Neural progenitor cell (in vitro differentiated cells): Measurements from ENCODE around the gene AQP1. TPM values are rescaled to one million over a fixed set of nuclear protein-coding genes. Genes with fewer than 3 reads are reported as not detected.

Experiments used
- DNase-seq: peaks from one replicate; pipeline ENCODE4 v3.0.0-alpha.2; 2016; ENCODE audit warnings: low spot score
- H2AFZ ChIP-seq: fragments of 200-600 bp; sonication (generic); replicated peaks from 2 replicates; pipeline ENCODE4 v1.6.1; 2016; ENCODE audit warnings: antibody characterized with exemption
- H3F3A ChIP-seq: fragments of 200-600 bp; sonication (generic); 2 replicates; pipeline ENCODE4 v1.6.1; 2016; ENCODE audit warnings: antibody characterized with exemption, low read depth
- H3K27ac ChIP-seq: fragments of 200-600 bp; sonication (generic); 2 replicates; pipeline ENCODE4 v1.5.1; 2016; ENCODE audit warnings: mild to moderate bottlenecking
- H3K27me3 ChIP-seq: fragments of 200-600 bp; sonication (generic); 2 replicates; pipeline ENCODE4 v1.6.1; 2016; ENCODE audit warnings: mild to moderate bottlenecking, moderate library complexity
- H3K36me3 ChIP-seq: fragments of 200-600 bp; sonication (generic); 2 replicates; pipeline ENCODE4 v1.5.1; 2016
- H3K4me1 ChIP-seq: fragments of 200-600 bp; sonication (generic); 2 replicates; pipeline ENCODE4 v1.6.1; 2016; ENCODE audit warnings: mixed run types
- H3K4me2 ChIP-seq: fragments of 200-600 bp; sonication (generic); 2 replicates; pipeline ENCODE4 v1.6.1; 2016
- H3K4me3 ChIP-seq: fragments of 200-600 bp; sonication (generic); 2 replicates; pipeline ENCODE4 v1.5.1; 2016
- H3K79me2 ChIP-seq: fragments of 200-600 bp; sonication (generic); 2 replicates; pipeline ENCODE4 v1.6.1; 2016; ENCODE audit warnings: low read depth
- H3K9ac ChIP-seq: fragments of 200-600 bp; sonication (generic); 2 replicates; pipeline ENCODE4 v1.6.1; 2016
- H3K9me3 ChIP-seq: fragments of 200-600 bp; sonication (generic); 2 replicates; pipeline ENCODE4 v1.5.1; 2016; ENCODE audit warnings: low read depth
- H4K20me1 ChIP-seq: fragments of 200-600 bp; sonication (generic); 2 replicates; pipeline ENCODE4 v1.6.1; 2016; ENCODE audit warnings: low read depth
- H3K27ac Mint-ChIP-seq: 3 replicates; pipeline ENCODE4 v1.8.0; 2021; ENCODE audit warnings: mixed read lengths
- H3K27me3 Mint-ChIP-seq: 2 replicates; pipeline ENCODE4 v1.8.0; 2022; ENCODE audit warnings: low read depth, mild to moderate bottlenecking, inconsistent platforms, moderate library complexity, mixed read lengths; ENCODE audit not compliant: insufficient read depth
- H3K36me3 Mint-ChIP-seq: 3 replicates; pipeline ENCODE4 v1.8.0; 2021; ENCODE audit warnings: mixed read lengths
- H3K4me1 Mint-ChIP-seq: 3 replicates; pipeline ENCODE4 v1.8.0; 2021; ENCODE audit warnings: mixed read lengths
- H3K4me3 Mint-ChIP-seq: 3 replicates; pipeline ENCODE4 v1.8.0; 2021; ENCODE audit warnings: mild to moderate bottlenecking, moderate library complexity, mixed read lengths
- H3K9me3 Mint-ChIP-seq: 3 replicates; pipeline ENCODE4 v1.8.0; 2020; ENCODE audit warnings: mixed read lengths
- EZH2 ChIP-seq: fragments of 200-600 bp; sonication (generic); IDR thresholded peaks from 2 replicates; pipeline ENCODE4 v1.6.1; 2017; ENCODE audit warnings: antibody characterized with exemption, mild to moderate bottlenecking, moderate library complexity
- EZH2phosphoT487 ChIP-seq: fragments of 200-600 bp; sonication (generic); IDR thresholded peaks from 2 replicates; pipeline ENCODE4 v1.6.1; 2017; ENCODE audit warnings: antibody characterized with exemption
- total RNA-seq: library from RNA; depleted of rRNA; stranded (reverse); fragments of >200 nt; gene quantifications from 2 replicates; pipeline ENCODE4 v1.2.3, GENCODE V29; 2015; ENCODE audit warnings: low replicate concordance
- TF ChIP-seq, protein P1 (sequence below): fragments of 200-600 bp; sonication (generic); IDR thresholded peaks from 2 replicates; pipeline ENCODE4 v1.5.1; 2017; ENCODE audit warnings: antibody characterized with exemption, mild to moderate bottlenecking

Gene AQP1
- total RNA-seq, 1 donor from 2014 or later = not detected

DNA sequence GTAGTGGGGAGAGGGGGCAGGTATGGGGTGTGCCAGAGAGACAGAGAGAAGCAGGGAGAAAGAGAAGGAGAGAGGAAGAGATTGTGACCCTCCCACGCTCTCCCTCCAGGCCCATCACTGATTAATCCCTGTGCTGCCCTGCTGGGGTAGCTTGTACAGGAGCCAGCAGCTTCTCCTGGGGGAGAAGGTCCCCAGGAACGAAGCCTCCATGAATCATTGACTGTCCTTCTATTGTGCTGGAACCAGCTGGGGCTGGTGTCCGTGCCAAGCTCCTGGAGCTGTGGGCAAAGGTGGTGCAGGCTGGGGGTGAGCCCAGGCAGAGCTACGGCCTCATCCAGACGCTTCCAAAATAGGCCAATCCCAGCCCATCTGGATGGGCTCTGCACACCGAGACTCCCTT, 20.9 kb downstream of the AQP1 start:
- peaks cover 19% of the 10 kb centered on the region for H3K4me1 ChIP-seq
- H3K4me3 ChIP-seq = no peak overlapping the region
- Mint-ChIP-seq H3K4me1 (peaks cover 26% of the 10 kb centered on the region), H3K27ac (peak overlapping the region; percentile 36), H3K36me3 (no peaks in the 10 kb centered on the region), H3K9me3 (peaks cover 7% of the 10 kb centered on the region), H3K27me3 (peaks cover 7% of the 10 kb centered on the region), H3K4me3 (no peak overlapping the region)
- H3K9ac ChIP-seq = no peak overlapping the region
- no peaks in the 10 kb centered on the region for H3F3A ChIP-seq
- H3K4me2 ChIP-seq = no peak overlapping the region
- peak overlapping the region; percentile 39 for H2AFZ ChIP-seq
- DNase-seq = no peak
- no peaks in the 10 kb centered on the region for H3K9me3 ChIP-seq
- TF ChIP-seq EZH2 (no peak), EZH2phosphoT487 (no peak)
- TF ChIP-seq, protein P1, sequence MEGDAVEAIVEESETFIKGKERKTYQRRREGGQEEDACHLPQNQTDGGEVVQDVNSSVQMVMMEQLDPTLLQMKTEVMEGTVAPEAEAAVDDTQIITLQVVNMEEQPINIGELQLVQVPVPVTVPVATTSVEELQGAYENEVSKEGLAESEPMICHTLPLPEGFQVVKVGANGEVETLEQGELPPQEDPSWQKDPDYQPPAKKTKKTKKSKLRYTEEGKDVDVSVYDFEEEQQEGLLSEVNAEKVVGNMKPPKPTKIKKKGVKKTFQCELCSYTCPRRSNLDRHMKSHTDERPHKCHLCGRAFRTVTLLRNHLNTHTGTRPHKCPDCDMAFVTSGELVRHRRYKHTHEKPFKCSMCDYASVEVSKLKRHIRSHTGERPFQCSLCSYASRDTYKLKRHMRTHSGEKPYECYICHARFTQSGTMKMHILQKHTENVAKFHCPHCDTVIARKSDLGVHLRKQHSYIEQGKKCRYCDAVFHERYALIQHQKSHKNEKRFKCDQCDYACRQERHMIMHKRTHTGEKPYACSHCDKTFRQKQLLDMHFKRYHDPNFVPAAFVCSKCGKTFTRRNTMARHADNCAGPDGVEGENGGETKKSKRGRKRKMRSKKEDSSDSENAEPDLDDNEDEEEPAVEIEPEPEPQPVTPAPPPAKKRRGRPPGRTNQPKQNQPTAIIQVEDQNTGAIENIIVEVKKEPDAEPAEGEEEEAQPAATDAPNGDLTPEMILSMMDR = no peak
- no peaks in the 10 kb centered on the region for H3K36me3 ChIP-seq
- H3K79me2 ChIP-seq = no peaks in the 10 kb centered on the region
- H3K27me3 ChIP-seq = no peaks in the 10 kb centered on the region
- no peaks in the 10 kb centered on the region for H4K20me1 ChIP-seq
- no peak overlapping the region for H3K27ac ChIP-seq

DNA sequence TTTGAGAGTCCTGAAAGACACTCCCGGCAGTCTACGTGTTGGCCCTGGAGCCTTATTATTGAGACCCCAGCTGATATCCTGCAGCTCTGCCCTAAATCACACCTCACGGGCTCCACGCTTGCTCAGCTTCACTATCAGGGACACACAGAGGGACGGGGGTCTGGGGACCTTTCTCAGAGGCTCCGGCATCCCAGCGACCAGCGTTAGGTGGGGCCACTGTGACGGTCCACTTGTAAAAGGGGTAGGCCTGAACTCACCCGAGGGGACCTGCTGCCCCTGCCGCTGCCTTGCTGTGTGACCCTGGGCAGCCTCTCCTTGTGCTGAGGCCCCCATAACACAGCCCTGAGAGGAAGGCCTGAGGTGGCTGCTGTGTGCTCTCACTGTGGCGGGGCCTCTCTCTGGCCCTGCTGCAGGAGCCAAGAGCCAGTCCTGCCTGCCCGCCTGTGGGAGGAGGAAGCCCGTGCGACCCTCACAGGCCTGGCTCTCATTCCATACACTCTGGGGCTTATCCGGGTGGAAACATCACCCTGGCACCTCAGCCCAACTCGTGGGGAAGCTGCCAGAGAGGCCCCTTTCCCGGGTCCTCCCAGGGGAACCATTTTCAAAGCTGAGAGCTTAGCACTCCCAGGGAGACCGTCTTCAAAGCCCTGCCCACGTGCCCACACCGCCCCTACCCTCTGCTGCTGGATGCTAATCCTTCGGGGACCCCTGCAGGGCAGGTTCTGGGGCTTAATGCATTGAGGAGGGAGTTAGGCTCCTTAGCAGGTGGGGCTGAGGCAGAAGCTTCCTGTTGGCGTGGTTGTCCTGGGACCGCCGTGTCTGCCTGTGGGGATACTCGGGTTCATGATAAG, 21.7 kb downstream of the AQP1 start:
- Histone ChIP-seq H3K4me3 (no peak overlapping the region), H3K36me3 (no peaks in the 10 kb centered on the region), H4K20me1 (no peaks in the 10 kb centered on the region), H3K4me2 (peak overlapping the region; percentile 38), H3K79me2 (no peaks in the 10 kb centered on the region), H3K27me3 (no peaks in the 10 kb centered on the region), H3K4me1 (peaks cover 19% of the 10 kb centered on the region), H3F3A (peaks cover 5% of the 10 kb centered on the region), H2AFZ (peak overlapping the region; percentile 39), H3K9me3 (no peaks in the 10 kb centered on the region), H3K27ac (no peak overlapping the region), H3K9ac (no peak overlapping the region)
- DNase-seq = peak; percentile 84
- peak overlapping the region; percentile 33 for H3K27ac Mint-ChIP-seq
- peaks cover 7% of the 10 kb centered on the region for H3K27me3 Mint-ChIP-seq
- TF ChIP-seq, protein P1 = no peak
- TF ChIP-seq EZH2phosphoT487 = no peak
- TF ChIP-seq EZH2 = no peak
- peaks cover 2% of the 10 kb centered on the region for H3K9me3 Mint-ChIP-seq
- no peaks in the 10 kb centered on the region for H3K36me3 Mint-ChIP-seq
- H3K4me1 Mint-ChIP-seq = peaks cover 26% of the 10 kb centered on the region
- H3K4me3 Mint-ChIP-seq = no peak overlapping the region

DNA sequence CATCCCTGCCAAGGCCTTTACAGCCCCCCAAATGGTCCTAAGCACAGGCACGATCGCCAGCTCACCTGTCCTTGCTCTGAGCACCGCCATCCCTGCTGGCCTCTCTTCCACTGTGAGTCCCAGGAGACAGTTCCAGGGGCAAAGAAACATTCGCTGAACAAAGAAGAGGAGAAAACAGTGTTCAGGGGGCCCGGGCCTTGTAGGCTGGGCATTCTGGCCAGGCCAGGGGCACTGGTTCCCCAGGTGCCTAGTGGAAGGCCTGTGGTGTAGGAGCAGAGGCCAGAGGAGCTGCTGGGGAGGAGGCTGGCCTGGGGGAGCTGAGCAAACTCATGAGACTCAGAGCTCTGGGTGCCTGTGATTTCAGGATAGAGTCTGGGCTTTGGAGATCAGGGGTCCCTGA, 22.6 kb downstream of the AQP1 start:
- Mint-ChIP-seq H3K4me1 (peaks cover 26% of the 10 kb centered on the region), H3K36me3 (no peaks in the 10 kb centered on the region), H3K9me3 (no peaks in the 10 kb centered on the region), H3K27ac (no peak overlapping the region), H3K27me3 (peaks cover 7% of the 10 kb centered on the region), H3K4me3 (no peak overlapping the region)
- H3F3A ChIP-seq = peaks cover 8% of the 10 kb centered on the region
- no peaks in the 10 kb centered on the region for H3K9me3 ChIP-seq
- H3K79me2 ChIP-seq = no peaks in the 10 kb centered on the region
- TF ChIP-seq EZH2 (no peak), EZH2phosphoT487 (no peak)
- TF ChIP-seq, protein P1 = no peak
- H4K20me1 ChIP-seq = no peaks in the 10 kb centered on the region
- no peaks in the 10 kb centered on the region for H3K36me3 ChIP-seq
- H3K9ac ChIP-seq = no peak overlapping the region
- peak overlapping the region; percentile 38 for H3K4me2 ChIP-seq
- no peaks in the 10 kb centered on the region for H3K27me3 ChIP-seq
- no peak overlapping the region for H3K27ac ChIP-seq
- no peak for DNase-seq
- H2AFZ ChIP-seq = peak overlapping the region; percentile 45
- H3K4me3 ChIP-seq = no peak overlapping the region
- peaks cover 19% of the 10 kb centered on the region for H3K4me1 ChIP-seq
